Measurements from ENCODE around the gene CD163. TPM values are rescaled to one million over a fixed set of nuclear protein-coding genes. Genes with fewer than 3 reads are reported as not detected.

Gene CD163
- total RNA-seq, 1 experiment from 2014 or later: 0.07 TPM

DNA sequence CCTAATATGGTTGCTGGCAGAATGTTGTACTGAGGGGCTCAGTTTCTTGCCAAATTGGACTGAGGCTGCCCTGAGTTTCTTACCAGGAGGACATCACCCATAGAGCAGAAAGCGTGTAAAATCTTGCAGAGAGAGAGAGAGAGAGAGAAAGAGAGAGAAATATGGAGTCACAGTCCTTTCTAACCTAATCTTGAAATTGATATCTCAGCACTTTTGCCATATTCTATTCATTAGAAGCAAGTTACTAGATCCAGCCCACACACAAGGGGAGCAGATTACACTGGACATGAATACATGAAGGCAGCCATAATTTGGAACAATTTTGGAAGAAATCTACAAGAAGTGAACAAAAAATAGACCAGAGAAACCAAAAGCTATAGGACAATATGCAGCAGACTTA, 55.5 kb downstream of the CD163 start:
- no peak overlapping the region for H4K5ac ChIP-seq (ENCODE audit: insufficient read length, low read depth, low read length)
- no peaks in the 10 kb centered on the region for H3K4me1 ChIP-seq (ENCODE audit: insufficient read depth, low read length)
- no peak overlapping the region for H3K4me2 ChIP-seq (ENCODE audit: insufficient read depth, insufficient read length, low read length)
- no peaks in the 10 kb centered on the region for H3K79me2 ChIP-seq (ENCODE audit: insufficient read depth, low read length)
- peaks cover 0 to 6% of the 10 kb centered on the region in 2 experiments; a peak in 1 of 4 replicates for H3K4me1 Mint-ChIP-seq
- no peak overlapping the region for H2AK5ac ChIP-seq (ENCODE audit: insufficient read length, low read length)
- H3T11ph ChIP-seq (ENCODE audit: low read length): no peak overlapping the region
- no peak overlapping the region for H2BK12ac ChIP-seq (ENCODE audit: insufficient read length, low read depth, low read length)
- H3K56ac ChIP-seq (ENCODE audit: insufficient read length, low read depth, low read length): no peak overlapping the region
- no peak overlapping the region for H3K27ac Mint-ChIP-seq
- H3K27me3 ChIP-seq (ENCODE audit: insufficient read depth, low read length): no peaks in the 10 kb centered on the region
- no peaks in the 10 kb centered on the region for H3K9me3 Mint-ChIP-seq
- no CpG with 5 or more reads among the region's 1 CpG for WGBS (ENCODE audit: extremely low coverage, insufficient read length, low lambda C conversion rate)
- no peak overlapping the region for H2BK5ac ChIP-seq (ENCODE audit: insufficient read length, low read length)
- no peak overlapping the region for H4K91ac ChIP-seq (ENCODE audit: insufficient read length, low read depth, low read length)
- H3K9me3 ChIP-seq (ENCODE audit: control insufficient read depth, low read depth, low read length): no peaks in the 10 kb centered on the region
- no peak overlapping the region for H3K18ac ChIP-seq (ENCODE audit: insufficient read length, low read depth, low read length)
- H3K27me3 Mint-ChIP-seq (ENCODE audit: low read depth): no peaks in the 10 kb centered on the region; the same call in 1 of the 2 replicates
- H3K9ac ChIP-seq (ENCODE audit: extremely low read depth, insufficient read length, low read length): no peak overlapping the region
- no peaks in the 10 kb centered on the region for H3K23me2 ChIP-seq (ENCODE audit: insufficient read length, low read depth, low read length, poor library complexity, severe bottlenecking)
- H4K20me1 ChIP-seq (ENCODE audit: control insufficient read depth, insufficient read depth, insufficient read length): no peaks in the 10 kb centered on the region
- no peak overlapping the region for H2AFZ ChIP-seq (ENCODE audit: low read length)
- no peak overlapping the region for H3K23ac ChIP-seq (ENCODE audit: insufficient read length, low read depth, low read length)
- H3K27ac ChIP-seq (ENCODE audit: insufficient read length, low read depth, low read length): no peak overlapping the region
- no peak overlapping the region for H2BK15ac ChIP-seq (ENCODE audit: low read depth, low read length)
- H3K79me1 ChIP-seq (ENCODE audit: insufficient read depth, low read depth, low read length, poor library complexity, severe bottlenecking): no peaks in the 10 kb centered on the region
- H3K14ac ChIP-seq (ENCODE audit: insufficient read depth, low read length): no peak overlapping the region
- H2BK120ac ChIP-seq (ENCODE audit: low read depth, low read length, poor library complexity, severe bottlenecking): no peak overlapping the region
- TF ChIP-seq, protein P1, sequence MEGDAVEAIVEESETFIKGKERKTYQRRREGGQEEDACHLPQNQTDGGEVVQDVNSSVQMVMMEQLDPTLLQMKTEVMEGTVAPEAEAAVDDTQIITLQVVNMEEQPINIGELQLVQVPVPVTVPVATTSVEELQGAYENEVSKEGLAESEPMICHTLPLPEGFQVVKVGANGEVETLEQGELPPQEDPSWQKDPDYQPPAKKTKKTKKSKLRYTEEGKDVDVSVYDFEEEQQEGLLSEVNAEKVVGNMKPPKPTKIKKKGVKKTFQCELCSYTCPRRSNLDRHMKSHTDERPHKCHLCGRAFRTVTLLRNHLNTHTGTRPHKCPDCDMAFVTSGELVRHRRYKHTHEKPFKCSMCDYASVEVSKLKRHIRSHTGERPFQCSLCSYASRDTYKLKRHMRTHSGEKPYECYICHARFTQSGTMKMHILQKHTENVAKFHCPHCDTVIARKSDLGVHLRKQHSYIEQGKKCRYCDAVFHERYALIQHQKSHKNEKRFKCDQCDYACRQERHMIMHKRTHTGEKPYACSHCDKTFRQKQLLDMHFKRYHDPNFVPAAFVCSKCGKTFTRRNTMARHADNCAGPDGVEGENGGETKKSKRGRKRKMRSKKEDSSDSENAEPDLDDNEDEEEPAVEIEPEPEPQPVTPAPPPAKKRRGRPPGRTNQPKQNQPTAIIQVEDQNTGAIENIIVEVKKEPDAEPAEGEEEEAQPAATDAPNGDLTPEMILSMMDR (conservative IDR thresholded peaks at IDR 0.05): no peak
- H2BK20ac ChIP-seq (ENCODE audit: low read depth, low read length, poor library complexity, severe bottlenecking): no peak overlapping the region
- H3K4me3 Mint-ChIP-seq: no peak overlapping the region
- no peaks in the 10 kb centered on the region for H3K36me3 Mint-ChIP-seq (ENCODE audit: insufficient read depth in 1 of 3, low read depth in 3 of 3)
- no peak overlapping the region for H3K4ac ChIP-seq (ENCODE audit: low read depth, low read length)
- H4K8ac ChIP-seq (replicated peaks; ENCODE audit: insufficient read length, low read depth, low read length): no peak overlapping the region
- DNase-seq: no peak
